Activated CD8-positive, alpha-beta memory T cell treated with anti-CD3 and anti-CD28 coated beads for 24 hours (primary cell): ENCODE data around the gene GSK3A.

ENCODE experiments used
- DNase-seq: peaks from one replicate; pipeline ENCODE4 v3.0.0-alpha.2; 2020

Gene GSK3A

GRCh38 chr19:42242512-42243409, at the start of gene GSK3A:
Gene GSK3A (minus strand): TSS chr19:42242602. CDS start chr19:42242465, 137 bp downstream.
- DNase-seq: peak; percentile 97

DNA sequence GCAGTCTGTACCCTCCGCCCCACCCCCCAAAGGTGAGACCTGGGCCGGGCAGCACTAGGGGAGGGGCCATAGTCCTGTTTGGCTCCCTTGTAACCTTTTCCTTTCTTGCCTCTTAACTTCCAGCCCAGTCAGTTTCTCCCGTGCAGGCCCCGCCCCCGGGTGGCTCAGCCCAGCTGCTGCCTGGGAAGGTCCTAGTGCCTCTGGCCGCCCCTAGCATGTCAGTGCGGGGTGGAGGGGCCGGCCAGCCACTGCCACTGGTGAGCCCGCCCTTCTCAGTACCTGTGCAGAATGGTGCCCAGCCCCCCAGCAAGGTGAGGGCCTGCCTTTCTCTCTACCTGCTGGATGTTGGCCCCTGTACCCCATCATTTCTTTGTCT, 49.0 kb upstream of the GSK3A start:
- no peak for DNase-seq

DNA sequence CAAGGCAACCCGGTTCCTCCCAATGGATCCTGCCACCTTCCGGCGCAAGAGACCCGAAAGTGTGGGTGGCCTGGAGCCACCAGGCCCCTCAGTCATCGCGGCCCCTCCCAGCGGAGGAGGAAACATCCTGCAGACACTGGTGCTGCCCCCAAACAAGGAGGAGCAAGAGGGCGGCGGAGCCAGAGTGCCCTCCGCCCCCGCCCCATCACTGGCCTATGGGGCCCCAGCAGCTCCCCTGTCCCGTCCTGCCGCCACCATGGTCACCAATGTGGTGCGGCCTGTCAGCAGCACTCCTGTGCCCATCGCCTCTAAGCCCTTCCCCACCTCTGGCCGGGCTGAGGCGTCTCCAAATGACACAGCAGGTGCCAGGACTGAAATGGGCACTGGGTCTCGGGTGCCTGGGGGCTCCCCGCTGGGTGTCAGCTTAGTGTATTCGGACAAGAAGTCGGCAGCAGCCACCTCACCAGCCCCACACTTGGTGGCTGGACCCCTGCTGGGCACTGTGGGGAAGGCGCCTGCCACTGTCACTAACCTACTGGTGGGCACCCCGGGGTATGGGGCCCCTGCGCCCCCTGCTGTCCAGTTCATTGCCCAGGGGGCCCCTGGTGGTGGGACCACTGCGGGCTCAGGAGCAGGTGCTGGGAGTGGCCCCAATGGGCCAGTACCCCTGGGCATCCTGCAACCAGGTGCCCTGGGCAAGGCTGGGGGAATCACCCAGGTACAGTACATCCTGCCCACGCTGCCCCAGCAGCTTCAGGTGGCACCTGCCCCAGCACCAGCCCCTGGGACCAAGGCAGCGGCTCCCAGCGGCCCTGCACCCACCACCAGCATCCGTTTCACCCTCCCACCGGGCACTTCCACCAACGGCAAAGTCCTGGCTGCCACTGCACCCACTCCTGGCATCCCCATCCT, 48.4 kb upstream of the GSK3A start:
- DNase-seq: peak; percentile 80

GRCh38 chr19:42290136-42290522, 47.7 kb upstream of the GSK3A start:
- DNase-seq: no peak

GRCh38 chr19:42289556-42290041, 47.2 kb upstream of the GSK3A start:
- DNase-seq: no peak

GRCh38 chr19:42288881-42289555, 46.6 kb upstream of the GSK3A start:
- DNase-seq: no peak

GRCh38 chr19:42288387-42288786, 46.0 kb upstream of the GSK3A start:
- DNase-seq: no peak

GRCh38 chr19:42287827-42288107, 45.4 kb upstream of the GSK3A start:
- DNase-seq: no peak

- no peak for DNase-seq
Observed at GRCh38 chr19:42287017-42287826, 44.8 kb upstream of the GSK3A start.

DNA sequence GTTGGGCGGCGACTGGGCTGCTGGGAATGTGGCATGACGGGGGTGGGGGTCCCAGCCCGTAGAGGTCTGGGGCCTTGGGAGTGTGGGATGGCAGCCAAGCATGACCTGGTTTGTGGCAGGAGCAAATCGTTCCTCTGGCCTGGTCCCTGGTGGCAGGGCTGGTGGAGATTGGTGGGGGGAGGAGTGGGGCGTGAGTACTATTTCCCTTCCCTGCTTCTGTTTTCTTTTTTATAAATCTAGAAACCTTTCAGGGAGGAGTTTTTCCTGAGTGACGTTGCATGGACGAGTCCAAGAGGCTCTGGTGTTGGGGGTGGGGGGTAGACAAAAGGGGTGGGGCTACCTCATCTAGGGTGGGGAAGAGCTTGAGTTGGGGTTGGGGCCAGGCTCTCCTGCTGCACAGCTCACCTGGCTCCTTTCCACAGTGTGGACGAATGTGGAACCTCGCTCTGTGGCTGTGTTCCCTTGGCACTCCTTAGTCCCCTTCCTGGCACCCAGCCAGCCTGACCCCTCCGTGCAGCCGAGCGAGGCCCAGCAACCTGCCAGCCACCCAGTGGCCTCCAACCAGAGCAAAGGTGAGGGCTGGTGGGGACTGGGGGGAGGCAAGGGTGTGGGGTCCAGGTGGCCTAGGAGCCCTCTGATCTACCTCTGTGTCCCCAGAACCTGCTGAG, 44.1 kb upstream of the GSK3A start:
- no peak for DNase-seq

DNA sequence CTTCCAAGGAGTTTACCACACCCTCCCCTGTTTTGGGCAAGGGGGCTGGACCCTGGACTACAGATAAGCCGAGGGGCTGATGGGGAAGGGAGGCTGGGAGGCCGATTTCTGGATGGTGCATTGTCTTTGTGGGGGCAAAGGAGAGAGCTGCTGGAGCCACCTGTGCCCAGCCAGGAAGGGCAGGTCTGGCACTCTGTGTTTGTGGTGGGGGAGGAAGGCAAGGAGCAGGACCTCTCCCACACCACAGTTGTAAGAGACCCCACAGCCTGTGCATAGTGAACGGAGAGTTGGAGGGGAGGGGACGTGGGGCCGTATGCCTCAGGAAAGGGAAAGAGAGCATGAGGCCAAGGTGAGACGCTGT, 43.6 kb upstream of the GSK3A start:
- no peak for DNase-seq

DNA sequence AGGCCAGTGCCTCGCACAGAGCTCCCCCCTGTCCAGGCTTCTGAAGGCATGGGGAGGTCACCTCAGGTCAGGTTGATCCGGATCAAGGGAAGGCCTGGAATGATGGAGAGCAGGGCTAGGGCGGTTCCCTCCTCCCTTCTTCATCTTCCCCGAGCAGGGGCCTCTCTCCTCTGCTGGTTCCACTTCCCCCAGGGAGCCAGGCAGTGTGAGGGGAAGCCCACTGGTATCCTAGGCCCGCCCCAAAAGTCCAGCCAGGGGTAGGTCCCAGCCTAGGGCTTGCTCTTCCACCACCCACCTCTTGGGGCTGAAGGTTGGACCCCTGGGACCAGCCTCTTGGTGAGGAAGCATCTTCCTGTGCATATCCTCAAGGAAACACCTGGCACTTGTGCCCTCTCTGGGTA, 43.1 kb upstream of the GSK3A start:
- DNase-seq: no peak

GRCh38 chr19:42284591-42285341, 42.4 kb upstream of the GSK3A start:
- peak; percentile 72 for DNase-seq

DNA sequence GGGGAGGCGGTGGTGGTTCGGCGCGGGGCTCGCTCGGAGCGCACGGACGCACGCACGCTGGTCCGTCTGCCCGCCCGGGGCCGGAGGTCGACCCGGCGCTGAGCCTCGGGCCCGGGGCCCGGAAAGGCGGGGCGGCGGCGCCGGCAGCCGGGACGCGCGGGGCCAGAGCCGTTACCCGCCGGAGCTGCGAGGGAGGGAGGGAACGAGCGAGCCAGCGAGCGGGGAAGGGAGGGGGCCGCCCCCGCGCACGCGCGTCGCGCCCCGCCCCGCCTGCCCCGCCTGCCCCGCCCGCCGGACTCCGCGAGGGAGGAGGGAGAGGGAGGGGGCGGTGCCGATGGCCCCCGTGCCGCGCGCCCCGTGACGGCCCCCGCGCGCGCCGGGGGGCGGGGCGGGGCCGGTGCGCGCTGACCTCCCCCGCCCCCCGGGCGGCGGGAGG, 41.7 kb upstream of the GSK3A start:
- no peak for DNase-seq

- peak; percentile 96 for DNase-seq
Observed at GRCh38 chr19:42283188-42284065, 41.0 kb upstream of the GSK3A start.

GRCh38 chr19:42282819-42283187, 40.4 kb upstream of the GSK3A start:
- no peak for DNase-seq

GRCh38 chr19:42281827-42282762, 39.7 kb upstream of the GSK3A start:
- DNase-seq: no peak

DNA sequence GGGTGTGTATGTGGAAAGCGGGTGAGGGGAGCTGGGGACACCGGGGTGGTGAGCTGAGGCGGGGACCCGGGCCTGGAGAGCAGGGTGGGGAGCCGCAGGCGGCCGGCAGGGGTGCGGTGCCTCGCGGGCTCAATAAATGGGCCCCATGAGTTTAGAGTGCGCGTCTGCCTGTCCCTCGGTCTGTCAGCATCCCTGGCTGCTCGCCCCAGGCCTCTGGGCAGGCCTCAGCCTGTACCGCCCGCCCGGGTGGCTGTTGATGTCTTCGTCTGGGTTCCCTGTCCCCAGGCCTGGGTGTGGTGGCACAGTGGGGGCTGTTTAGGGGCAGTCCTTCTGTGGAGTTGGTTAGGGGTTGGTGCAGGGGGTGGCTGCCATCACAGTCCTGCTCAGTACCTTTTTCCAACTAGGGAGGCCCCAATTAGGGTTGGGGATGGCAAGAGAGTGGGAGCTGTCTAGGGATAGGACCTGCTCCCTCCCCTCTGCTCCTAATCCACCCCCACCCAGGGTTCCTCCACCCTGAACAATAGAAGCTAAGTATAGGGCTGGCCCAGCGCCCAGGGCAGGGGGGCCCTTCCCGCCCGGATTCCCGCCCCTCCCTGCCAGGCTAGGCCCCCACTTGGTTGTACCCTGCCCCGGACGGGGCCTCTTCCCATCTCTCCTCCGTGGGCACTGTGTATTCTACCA, 38.9 kb upstream of the GSK3A start:
- no peak for DNase-seq

GRCh38 chr19:42280815-42281145, 38.4 kb upstream of the GSK3A start:
- DNase-seq: no peak
